ENCODE data around the gene TSPAN33. TPM values are rescaled to one million over a fixed set of nuclear protein-coding genes. Genes with fewer than 3 reads are reported as not detected.

The TSPAN33 gene
- total and polyA plus RNA-seq, 2 of the 13 experiments (the other 11 are each of a cell fraction or from before 2014, with no cell fraction given) = 15.3 to 16.5 TPM

DNA sequence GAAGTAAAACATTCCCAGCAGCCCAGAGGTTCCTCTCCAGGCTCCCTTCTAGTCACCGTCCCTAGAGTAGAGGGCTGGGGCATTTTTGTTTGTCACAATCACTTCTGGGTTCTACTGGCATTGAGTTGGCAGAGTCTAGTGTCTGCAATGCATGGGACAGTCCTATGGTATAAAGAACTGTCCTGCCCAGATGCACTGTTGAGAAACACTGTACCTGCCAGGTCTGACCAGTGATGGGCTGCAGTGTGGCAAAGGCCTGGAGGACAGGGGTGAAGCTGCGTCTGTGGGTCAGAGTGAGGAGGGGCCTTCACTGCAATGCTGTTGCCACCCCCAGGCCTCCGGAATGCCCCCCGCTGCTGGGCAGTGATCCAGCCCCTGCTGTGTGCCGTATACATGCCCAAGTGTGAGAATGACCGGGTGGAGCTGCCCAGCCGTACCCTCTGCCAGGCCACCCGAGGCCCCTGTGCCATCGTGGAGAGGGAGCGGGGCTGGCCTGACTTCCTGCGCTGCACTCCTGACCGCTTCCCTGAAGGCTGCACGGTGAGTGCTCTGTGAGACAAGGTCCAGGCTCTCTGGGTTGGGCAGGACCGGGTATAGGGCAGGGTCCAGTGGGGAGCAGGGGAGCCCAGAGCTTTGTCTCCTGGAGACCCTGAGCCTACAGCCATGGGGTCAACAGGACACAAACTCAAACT is 58.7 kb downstream of the TSPAN33 start:
- intact Hi-C loops (cut with micrococcal nuclease; ENCODE audit: unreplicated experiment) = no loop called here
- FAIRE-seq = no peak
- no peak for DNase-seq (ENCODE audit: low spot score)
- H3K4me1 ChIP-seq (ENCODE audit: insufficient read depth, low read length) = peaks cover 40% of the 10 kb centered on the region
- 70% methylated on average over 8 of the region's 14 CpGs for WGBS (ENCODE audit: low lambda C conversion rate)
- peak overlapping the region; percentile 66 for H3K27ac ChIP-seq (ENCODE audit: extremely low read length, insufficient read depth, low read length)
- H3K4me2 ChIP-seq (ENCODE audit: low read depth, low read length) = no peak overlapping the region
- H4K20me1 ChIP-seq (ENCODE audit: insufficient read depth, low read length) = no peaks in the 10 kb centered on the region
- peaks cover 6% of the 10 kb centered on the region for H3K79me2 ChIP-seq (ENCODE audit: insufficient read depth, low read length)
- ATAC-seq = peak; percentile 46
- no peaks in the 10 kb centered on the region for H3K9me3 ChIP-seq (ENCODE audit: low read length)
- in situ Hi-C loops (cut with HindIII; ENCODE audit: extremely low pct_ligation_motif_present, low pct_unique_long_range_greater_than_20kb) = no loop called here
- H3K4me3 ChIP-seq (replicated peaks in 1 of 3; ENCODE audit: insufficient read depth in 1 of 3, low read depth in 2 of 3, low read length in 3 of 3) = no peak overlapping the region
- CTCF ChIA-PET (ENCODE audit: low intra/inter-chr PET ratio, low total read pairs) = no interaction called here
- POLR2A ChIA-PET = interaction anchor here (0.6 kb wide), 1 partner anchor 18 kb away, joined by 4 read pairs; no protein-coding TSS in a partner anchor
- BruUV-seq (replicated peaks) = no TSS peak
- no peak overlapping the region for H3K9ac ChIP-seq (ENCODE audit: insufficient read depth, low read depth, low read length)
- no peaks in the 10 kb centered on the region for H3K27me3 ChIP-seq (ENCODE audit: control insufficient read depth in 1 of 2, insufficient read depth in 2 of 2, low read length in 2 of 2)
- peaks cover 15 to 22% of the 10 kb centered on the region in 2 experiments; a peak in 4 of 5 replicates for H3K36me3 ChIP-seq (replicated peaks in 1 of 2; ENCODE audit: control insufficient read depth in 1 of 2, insufficient read depth in 2 of 2, low read length in 2 of 2)
- no peak overlapping the region for H2AFZ ChIP-seq (ENCODE audit: low read length)
- TF ChIP-seq ZBTB38 (CRISPR knock-in tag; IDR thresholded peaks at IDR 0.05) (peak; percentile 81; the same call in 1 of the 2 replicates), FOXA3 (CRISPR knock-in tag; IDR thresholded peaks at IDR 0.05) (no peak), PAX8 (CRISPR knock-in tag; IDR thresholded peaks at IDR 0.05; ENCODE audit: borderline replicate concordance) (no peak), ZNF335 (CRISPR knock-in tag; IDR thresholded peaks at IDR 0.05) (no peak), TCF12 (IDR thresholded peaks at IDR 0.05) (no peak), TCF12 (CRISPR knock-in tag; IDR thresholded peaks at IDR 0.05) (no peak), HNF4A (CRISPR knock-in tag; IDR thresholded peaks at IDR 0.05) (peak; percentile 43; the same call in 1 of the 2 replicates), CHD4 (IDR thresholded peaks at IDR 0.05; ENCODE audit: borderline replicate concordance, low read length) (no peak), ZNF766 (CRISPR knock-in tag; IDR thresholded peaks at IDR 0.05; ENCODE audit: borderline replicate concordance) (no peak), ZNF263 (CRISPR knock-in tag; IDR thresholded peaks at IDR 0.05) (peak; percentile 24; the same call in 1 of the 2 replicates), BRCA1 (CRISPR knock-in tag; IDR thresholded peaks at IDR 0.05) (no peak), CREB1 (IDR thresholded peaks at IDR 0.05) (no peak), CREB1 (CRISPR knock-in tag; IDR thresholded peaks at IDR 0.05) (no peak), SALL1 (CRISPR knock-in tag; IDR thresholded peaks at IDR 0.05) (peak; percentile 21; the same call in 1 of the 2 replicates)
- TF ChIP-seq, protein P1, sequence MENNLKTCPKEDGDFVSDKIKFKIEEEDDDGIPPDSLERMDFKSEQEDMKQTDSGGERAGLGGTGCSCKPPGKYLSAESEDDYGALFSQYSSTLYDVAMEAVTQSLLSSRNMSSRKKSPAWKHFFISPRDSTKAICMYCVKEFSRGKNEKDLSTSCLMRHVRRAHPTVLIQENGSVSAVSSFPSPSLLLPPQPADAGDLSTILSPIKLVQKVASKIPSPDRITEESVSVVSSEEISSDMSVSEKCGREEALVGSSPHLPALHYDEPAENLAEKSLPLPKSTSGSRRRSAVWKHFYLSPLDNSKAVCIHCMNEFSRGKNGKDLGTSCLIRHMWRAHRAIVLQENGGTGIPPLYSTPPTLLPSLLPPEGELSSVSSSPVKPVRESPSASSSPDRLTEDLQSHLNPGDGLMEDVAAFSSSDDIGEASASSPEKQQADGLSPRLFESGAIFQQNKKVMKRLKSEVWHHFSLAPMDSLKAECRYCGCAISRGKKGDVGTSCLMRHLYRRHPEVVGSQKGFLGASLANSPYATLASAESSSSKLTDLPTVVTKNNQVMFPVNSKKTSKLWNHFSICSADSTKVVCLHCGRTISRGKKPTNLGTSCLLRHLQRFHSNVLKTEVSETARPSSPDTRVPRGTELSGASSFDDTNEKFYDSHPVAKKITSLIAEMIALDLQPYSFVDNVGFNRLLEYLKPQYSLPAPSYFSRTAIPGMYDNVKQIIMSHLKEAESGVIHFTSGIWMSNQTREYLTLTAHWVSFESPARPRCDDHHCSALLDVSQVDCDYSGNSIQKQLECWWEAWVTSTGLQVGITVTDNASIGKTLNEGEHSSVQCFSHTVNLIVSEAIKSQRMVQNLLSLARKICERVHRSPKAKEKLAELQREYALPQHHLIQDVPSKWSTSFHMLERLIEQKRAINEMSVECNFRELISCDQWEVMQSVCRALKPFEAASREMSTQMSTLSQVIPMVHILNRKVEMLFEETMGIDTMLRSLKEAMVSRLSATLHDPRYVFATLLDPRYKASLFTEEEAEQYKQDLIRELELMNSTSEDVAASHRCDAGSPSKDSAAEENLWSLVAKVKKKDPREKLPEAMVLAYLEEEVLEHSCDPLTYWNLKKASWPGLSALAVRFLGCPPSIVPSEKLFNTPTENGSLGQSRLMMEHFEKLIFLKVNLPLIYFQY (CRISPR knock-in tag; IDR thresholded peaks at IDR 0.05; ENCODE audit: borderline replicate concordance) = no peak
- TF ChIP-seq, protein P2, sequence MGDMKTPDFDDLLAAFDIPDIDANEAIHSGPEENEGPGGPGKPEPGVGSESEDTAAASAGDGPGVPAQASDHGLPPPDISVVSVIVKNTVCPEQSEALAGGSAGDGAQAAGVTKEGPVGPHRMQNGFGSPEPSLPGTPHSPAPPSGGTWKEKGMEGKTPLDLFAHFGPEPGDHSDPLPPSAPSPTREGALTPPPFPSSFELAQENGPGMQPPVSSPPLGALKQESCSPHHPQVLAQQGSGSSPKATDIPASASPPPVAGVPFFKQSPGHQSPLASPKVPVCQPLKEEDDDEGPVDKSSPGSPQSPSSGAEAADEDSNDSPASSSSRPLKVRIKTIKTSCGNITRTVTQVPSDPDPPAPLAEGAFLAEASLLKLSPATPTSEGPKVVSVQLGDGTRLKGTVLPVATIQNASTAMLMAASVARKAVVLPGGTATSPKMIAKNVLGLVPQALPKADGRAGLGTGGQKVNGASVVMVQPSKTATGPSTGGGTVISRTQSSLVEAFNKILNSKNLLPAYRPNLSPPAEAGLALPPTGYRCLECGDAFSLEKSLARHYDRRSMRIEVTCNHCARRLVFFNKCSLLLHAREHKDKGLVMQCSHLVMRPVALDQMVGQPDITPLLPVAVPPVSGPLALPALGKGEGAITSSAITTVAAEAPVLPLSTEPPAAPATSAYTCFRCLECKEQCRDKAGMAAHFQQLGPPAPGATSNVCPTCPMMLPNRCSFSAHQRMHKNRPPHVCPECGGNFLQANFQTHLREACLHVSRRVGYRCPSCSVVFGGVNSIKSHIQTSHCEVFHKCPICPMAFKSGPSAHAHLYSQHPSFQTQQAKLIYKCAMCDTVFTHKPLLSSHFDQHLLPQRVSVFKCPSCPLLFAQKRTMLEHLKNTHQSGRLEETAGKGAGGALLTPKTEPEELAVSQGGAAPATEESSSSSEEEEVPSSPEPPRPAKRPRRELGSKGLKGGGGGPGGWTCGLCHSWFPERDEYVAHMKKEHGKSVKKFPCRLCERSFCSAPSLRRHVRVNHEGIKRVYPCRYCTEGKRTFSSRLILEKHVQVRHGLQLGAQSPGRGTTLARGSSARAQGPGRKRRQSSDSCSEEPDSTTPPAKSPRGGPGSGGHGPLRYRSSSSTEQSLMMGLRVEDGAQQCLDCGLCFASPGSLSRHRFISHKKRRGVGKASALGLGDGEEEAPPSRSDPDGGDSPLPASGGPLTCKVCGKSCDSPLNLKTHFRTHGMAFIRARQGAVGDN (CRISPR knock-in tag; IDR thresholded peaks at IDR 0.05) = peak; percentile 60
- TF ChIP-seq, protein P3, sequence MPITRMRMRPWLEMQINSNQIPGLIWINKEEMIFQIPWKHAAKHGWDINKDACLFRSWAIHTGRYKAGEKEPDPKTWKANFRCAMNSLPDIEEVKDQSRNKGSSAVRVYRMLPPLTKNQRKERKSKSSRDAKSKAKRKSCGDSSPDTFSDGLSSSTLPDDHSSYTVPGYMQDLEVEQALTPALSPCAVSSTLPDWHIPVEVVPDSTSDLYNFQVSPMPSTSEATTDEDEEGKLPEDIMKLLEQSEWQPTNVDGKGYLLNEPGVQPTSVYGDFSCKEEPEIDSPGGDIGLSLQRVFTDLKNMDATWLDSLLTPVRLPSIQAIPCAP (CRISPR knock-in tag; IDR thresholded peaks at IDR 0.05; ENCODE audit: low read depth) = no peak

All from HepG2 (cell line).